K562 (cell line): Measurements from ENCODE around the gene SLC13A1. TPM values are rescaled to one million over a fixed set of nuclear protein-coding genes. Genes with fewer than 3 reads are reported as not detected.

Experiments
- ATAC-seq: fragments of 200-7000 bp; cut with Tn5 transposase; 3 replicates; pipeline ENCODE4 v1.9.1; 2020; ENCODE audit warnings: moderate library complexity
- BruUV-seq: library from RNA; stranded (reverse); fragments of 400-500 nt; replicated peaks from 2 replicates; lab custom pipeline; 2021; lab: Mats Ljungman, UMichigan
- CTCF ChIA-PET: fragments of 300-600 bp; formaldehyde crosslinking; extraction: SDS; loops from one replicate; lab custom pipeline; 2021; ENCODE audit warnings: low intra/inter-chr PET ratio; lab: Yijun Ruan, JAX
- POLR2A ChIA-PET: fragments of 300-600, 350-650 bp; sonication (Branson Sonifier 250); formaldehyde crosslinking; extraction: SDS; loops from one replicate; lab custom pipeline; 2021; ENCODE audit warnings: antibody characterized with exemption, inconsistent platforms; lab: Yijun Ruan, JAX
- DNase-seq, 4 experiments: peaks; one replicate each; pipeline versions ENCODE4 v3.0.0 to v3.0.0-alpha.2; 2011 to 2018; ENCODE audit warnings: low spot score in 3 of 4, mixed read lengths in 3 of 4; ENCODE audit errors: extremely low read depth in 1 of 4
- FAIRE-seq: peaks from 2 replicates; lab custom pipeline; 2011; peaks lifted over from hg19 to GRCh38; lab: Jason Lieb, UNC
- H2AFZ ChIP-seq: 2 replicates; pipeline ENCODE4 v1.6.0; 2011; ENCODE audit warnings: low read depth, low read length, control low read depth, inconsistent platforms
- H3K27ac ChIP-seq: fragments of 200-600 bp; 3 replicates; pipeline ENCODE4 v1.8.0; 2011; ENCODE audit warnings: low read depth, mild to moderate bottlenecking, control low read depth, inconsistent platforms, low read length, moderate library complexity, mixed read lengths; ENCODE audit errors: extremely low read depth
- H3K27me3 ChIP-seq, 2 experiments: fragments of 300-600 bp in 1 of 2; 2 replicates in 1 of 2; 3 replicates in 1 of 2; pipeline versions ENCODE4 v1.6.0 to v1.8.0; 2011; ENCODE audit warnings: inconsistent platforms in 2 of 2, low read length in 2 of 2, mild to moderate bottlenecking in 1 of 2, mixed read lengths in 1 of 2, moderate library complexity in 1 of 2; ENCODE audit not compliant: control insufficient read depth in 2 of 2, insufficient read depth in 2 of 2
- H3K36me3 ChIP-seq: fragments of 300-600 bp; 3 replicates; pipeline ENCODE4 v1.8.0; 2011; ENCODE audit warnings: mild to moderate bottlenecking, low read length, inconsistent platforms; ENCODE audit not compliant: control insufficient read depth, insufficient read depth
- H3K4me1 ChIP-seq, 2 experiments: fragments of 200-600 bp in 1 of 2; replicated peaks in 1 of 2; 2 replicates in 1 of 2; 3 replicates in 1 of 2; pipeline versions ENCODE4 v1.5.1 to v1.8.0; 2011; ENCODE audit warnings: inconsistent platforms in 2 of 2, low read length in 2 of 2, mild to moderate bottlenecking in 1 of 2, mixed read lengths in 1 of 2, moderate library complexity in 1 of 2; ENCODE audit not compliant: control insufficient read depth in 2 of 2, insufficient read depth in 2 of 2
- H3K4me2 ChIP-seq: 2 replicates; pipeline ENCODE4 v1.6.1; 2011; ENCODE audit warnings: low read length, control low read depth, inconsistent platforms, mixed read lengths; ENCODE audit not compliant: insufficient read depth
- H3K4me3 ChIP-seq: fragments of 200-600 bp; sonication (generic), shearing (Covaris generic); 2 replicates; pipeline ENCODE4 v1.5.1; 2016; ENCODE audit warnings: control low read depth, inconsistent platforms
- H3K79me2 ChIP-seq: fragments of 200-600 bp; 3 replicates; pipeline ENCODE4 v1.8.0; 2011; ENCODE audit warnings: low read length, inconsistent platforms; ENCODE audit not compliant: control insufficient read depth, insufficient read depth
- H3K9ac ChIP-seq, 2 experiments: 2 replicates each; pipeline versions ENCODE4 v1.6.0 to v1.6.1; 2011; ENCODE audit warnings: low read depth in 2 of 2, low read length in 2 of 2, control low read depth in 1 of 2, inconsistent platforms in 1 of 2, mild to moderate bottlenecking in 1 of 2, mixed read lengths in 1 of 2; ENCODE audit not compliant: insufficient read depth in 1 of 2
- H3K9me1 ChIP-seq: one replicate; pipeline ENCODE4 v1.6.0; 2011; ENCODE audit warnings: inconsistent platforms, mild to moderate bottlenecking, low read length, moderate library complexity; ENCODE audit not compliant: control insufficient read depth, insufficient read depth
- H3K9me3 ChIP-seq: replicated peaks from 2 replicates; pipeline ENCODE4 v1.5.1; 2011; ENCODE audit warnings: low read depth, low read length, inconsistent platforms; ENCODE audit not compliant: control insufficient read depth, insufficient read depth
- H4K20me1 ChIP-seq: replicated peaks from 2 replicates; pipeline ENCODE4 v1.6.1; 2011; ENCODE audit warnings: low read length, inconsistent platforms, mixed read lengths; ENCODE audit not compliant: control insufficient read depth, insufficient read depth
- CBFA2T2 ChIP-seq: fragments of 450-650 bp; conservative IDR thresholded peaks from 2 replicates; pipeline ENCODE4 v1.6.1; 2017; ENCODE audit warnings: mild to moderate bottlenecking
- EWSR1 ChIP-seq: fragments of 450-650 bp; IDR thresholded peaks from 2 replicates; pipeline ENCODE4 v1.6.1; 2018; ENCODE audit warnings: borderline replicate concordance, mild to moderate bottlenecking, low read depth, moderate library complexity; ENCODE audit not compliant: partially characterized antibody
- HDGF ChIP-seq: fragments of 450-650 bp; IDR thresholded peaks from 2 replicates; pipeline ENCODE4 v1.6.1; 2016
- LARP7 ChIP-seq: fragments of 450-650 bp; IDR thresholded peaks from 2 replicates; pipeline ENCODE4 v1.6.1; 2016
- RBM39 ChIP-seq: fragments of 200-400 bp; formaldehyde crosslinking; optimal IDR thresholded peaks from 2 replicates; pipeline ENCODE3; 2018; ENCODE audit warnings: low read depth, low read length
- ZNF431 ChIP-seq: sonication (generic); formaldehyde crosslinking; IDR thresholded peaks from 2 replicates; pipeline ENCODE4 v1.8.0; 2022; ENCODE audit warnings: mild to moderate bottlenecking, missing genetic modification reagents
- ZNF695 ChIP-seq: fragments of 450-650 bp; formaldehyde crosslinking; IDR thresholded peaks from 2 replicates; pipeline ENCODE4 v1.4.0; 2020; ENCODE audit warnings: mild to moderate bottlenecking, moderate library complexity
- WGBS: fragments of 100-300 bp; shearing (Covaris generic); methylation state at CpG from one replicate; pipeline ENCODE4 v1.1.6; 2016; ENCODE audit warnings: low coverage, mixed read lengths; ENCODE audit not compliant: insufficient coverage; ENCODE audit errors: missing lambda C conversion rate; 5-methylcytosine and 5-hydroxymethylcytosine counted together
- in situ Hi-C: fragments of 300-500 bp; cut with MboI; formaldehyde crosslinking; loops from 4 replicates; pipeline ENCODE4 v1.15.0; 2018; ENCODE audit warnings: inconsistent platforms, mixed read lengths
- intact Hi-C: fragments of 100-400 bp; cut with micrococcal nuclease; formaldehyde crosslinking; loops from 2 replicates; pipeline ENCODE4 v1.14.2; 2022
- polyA plus RNA-seq, 8 experiments: library from polyadenylated mRNA; depleted of rRNA in 4 of 8; stranded (reverse) in 5 of 8; unstranded in 3 of 8; fragments of >200 nt; fragmentation: Nextera tagmentation in 2 of 8; fragmentation: Illumina TruSeq in 1 of 8; extraction: Ambion mirVana in 2 of 8; extraction: Trizol in 1 of 8; gene quantifications; 2 replicates each; pipeline versions ENCODE4 v1.2.1 to v1.2.3, GENCODE V29; 2011 to 2014; ENCODE audit warnings: inconsistent platforms in 1 of 8, missing spikeins in 1 of 8
- total RNA-seq, 7 experiments: library from RNA; depleted of rRNA in 6 of 7; stranded (reverse); fragments of >200 nt in 6 of 7; fragmentation: Illumina TruSeq in 2 of 7; extraction: Trizol in 2 of 7; gene quantifications; 2 replicates each; pipeline versions ENCODE4 v1.2.1 to v1.2.3, GENCODE V29; 2011 to 2021; ENCODE audit warnings: low replicate concordance in 1 of 7
- TF ChIP-seq, protein P1 (sequence below): fragments of 450-650 bp; IDR thresholded peaks from 2 replicates; pipeline ENCODE4 v1.7.1; 2018; ENCODE audit warnings: mild to moderate bottlenecking, low read depth; ENCODE audit not compliant: partially characterized antibody
- TF ChIP-seq, protein P2 (sequence below): fragments of 250-450 bp; sonication (Bioruptor Pico); IDR thresholded peaks from 2 replicates; pipeline ENCODE4 v1.5.0; 2021; ENCODE audit warnings: mild to moderate bottlenecking, borderline replicate concordance

The SLC13A1 gene
- total and polyA plus RNA-seq, 9 of the 15 experiments (the other 6 are each of a cell fraction or from before 2014, with no cell fraction given) = 0.04 TPM; not detected in 8

DNA sequence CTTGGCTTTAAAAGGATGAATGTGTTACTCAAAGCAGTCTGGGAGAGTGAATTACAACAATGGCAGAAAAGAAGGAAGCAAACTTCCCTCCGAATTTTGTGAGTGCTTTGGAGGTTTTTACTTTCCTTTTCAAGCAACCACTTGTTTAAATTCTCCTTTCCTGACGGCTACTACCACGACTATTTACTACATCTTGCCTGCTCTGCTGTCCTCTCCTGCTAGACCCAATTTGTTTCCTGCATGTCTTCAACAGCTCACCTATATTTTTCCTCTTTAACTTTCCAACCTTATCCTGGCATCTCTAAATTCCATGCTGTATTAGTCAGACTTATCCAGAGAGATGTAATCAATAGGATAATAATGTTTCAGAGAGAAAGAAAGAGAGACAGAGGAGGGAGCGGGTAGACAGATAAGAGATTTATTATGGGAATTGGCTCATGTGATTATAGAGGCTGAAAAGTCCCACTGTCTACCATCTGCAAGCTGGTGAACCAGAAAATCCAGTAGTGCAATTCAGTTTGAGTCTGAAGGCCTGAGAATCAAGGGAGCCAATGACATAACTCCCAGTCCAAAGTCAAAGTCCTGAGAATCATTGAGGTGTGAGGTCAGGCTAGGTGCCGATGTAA, 42.8 kb upstream of the SLC13A1 start:
- no peak overlapping the region for H3K27ac ChIP-seq
- WGBS = 0% methylated on average over 5 of the region's 5 CpGs

More for the DNA sequence above, 42.8 kb upstream of the SLC13A1 start:
- no peaks in the 10 kb centered on the region for H4K20me1 ChIP-seq
- H3K79me2 ChIP-seq = no peaks in the 10 kb centered on the region
- H3K9me3 ChIP-seq = no peaks in the 10 kb centered on the region
- no peaks in the 10 kb centered on the region for H3K36me3 ChIP-seq
- no peak overlapping the region for H3K4me3 ChIP-seq
- ChIA-PET POLR2A (no interaction called here), CTCF (no interaction called here)
- no peaks in the 10 kb centered on the region for H3K27me3 ChIP-seq
- H3K9me1 ChIP-seq = no peaks in the 10 kb centered on the region
- no peak overlapping the region for H2AFZ ChIP-seq
- no peak for TF ChIP-seq ZNF431 (CRISPR knock-in tag)
- TF ChIP-seq RBM39 = no peak
- TF ChIP-seq EWSR1 = no peak
- TF ChIP-seq, protein P1, sequence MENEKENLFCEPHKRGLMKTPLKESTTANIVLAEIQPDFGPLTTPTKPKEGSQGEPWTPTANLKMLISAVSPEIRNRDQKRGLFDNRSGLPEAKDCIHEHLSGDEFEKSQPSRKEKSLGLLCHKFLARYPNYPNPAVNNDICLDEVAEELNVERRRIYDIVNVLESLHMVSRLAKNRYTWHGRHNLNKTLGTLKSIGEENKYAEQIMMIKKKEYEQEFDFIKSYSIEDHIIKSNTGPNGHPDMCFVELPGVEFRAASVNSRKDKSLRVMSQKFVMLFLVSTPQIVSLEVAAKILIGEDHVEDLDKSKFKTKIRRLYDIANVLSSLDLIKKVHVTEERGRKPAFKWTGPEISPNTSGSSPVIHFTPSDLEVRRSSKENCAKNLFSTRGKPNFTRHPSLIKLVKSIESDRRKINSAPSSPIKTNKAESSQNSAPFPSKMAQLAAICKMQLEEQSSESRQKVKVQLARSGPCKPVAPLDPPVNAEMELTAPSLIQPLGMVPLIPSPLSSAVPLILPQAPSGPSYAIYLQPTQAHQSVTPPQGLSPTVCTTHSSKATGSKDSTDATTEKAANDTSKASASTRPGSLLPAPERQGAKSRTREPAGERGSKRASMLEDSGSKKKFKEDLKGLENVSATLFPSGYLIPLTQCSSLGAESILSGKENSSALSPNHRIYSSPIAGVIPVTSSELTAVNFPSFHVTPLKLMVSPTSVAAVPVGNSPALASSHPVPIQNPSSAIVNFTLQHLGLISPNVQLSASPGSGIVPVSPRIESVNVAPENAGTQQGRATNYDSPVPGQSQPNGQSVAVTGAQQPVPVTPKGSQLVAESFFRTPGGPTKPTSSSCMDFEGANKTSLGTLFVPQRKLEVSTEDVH = no peak
- TF ChIP-seq, protein P2, sequence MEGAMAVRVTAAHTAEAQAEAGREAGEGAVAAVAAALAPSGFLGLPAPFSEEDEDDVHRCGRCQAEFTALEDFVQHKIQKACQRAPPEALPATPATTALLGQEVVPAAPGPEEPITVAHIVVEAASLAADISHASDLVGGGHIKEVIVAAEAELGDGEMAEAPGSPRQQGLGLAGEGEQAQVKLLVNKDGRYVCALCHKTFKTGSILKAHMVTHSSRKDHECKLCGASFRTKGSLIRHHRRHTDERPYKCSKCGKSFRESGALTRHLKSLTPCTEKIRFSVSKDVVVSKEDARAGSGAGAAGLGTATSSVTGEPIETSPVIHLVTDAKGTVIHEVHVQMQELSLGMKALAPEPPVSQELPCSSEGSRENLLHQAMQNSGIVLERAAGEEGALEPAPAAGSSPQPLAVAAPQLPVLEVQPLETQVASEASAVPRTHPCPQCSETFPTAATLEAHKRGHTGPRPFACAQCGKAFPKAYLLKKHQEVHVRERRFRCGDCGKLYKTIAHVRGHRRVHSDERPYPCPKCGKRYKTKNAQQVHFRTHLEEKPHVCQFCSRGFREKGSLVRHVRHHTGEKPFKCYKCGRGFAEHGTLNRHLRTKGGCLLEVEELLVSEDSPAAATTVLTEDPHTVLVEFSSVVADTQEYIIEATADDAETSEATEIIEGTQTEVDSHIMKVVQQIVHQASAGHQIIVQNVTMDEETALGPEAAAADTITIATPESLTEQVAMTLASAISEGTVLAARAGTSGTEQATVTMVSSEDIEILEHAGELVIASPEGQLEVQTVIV (CRISPR knock-in tag) = no peak
- TF ChIP-seq CBFA2T2 = no peak
- TF ChIP-seq LARP7 = no peak
- no peak for TF ChIP-seq HDGF
- no peak for TF ChIP-seq ZNF695
- no TSS peak for BruUV-seq
- ATAC-seq = no peak
- H3K4me2 ChIP-seq = no peak overlapping the region
- H3K4me1 ChIP-seq = no peaks in the 10 kb centered on the region
- in situ Hi-C loops (no loop called here), intact Hi-C loops (no loop called here)
- H3K9ac ChIP-seq = no peak overlapping the region
- FAIRE-seq = no peak
- DNase-seq = no peak
